GM06990 (cell line): ENCODE results near the gene CHCT1.

Experiments used
- DNase-seq: peaks from one replicate; pipeline ENCODE4 v3.0.0-alpha.2; 2011; ENCODE audit not compliant: insufficient read length; ENCODE audit errors: extremely low read depth
- H3K27me3 ChIP-seq: replicated peaks from 2 replicates; pipeline ENCODE4 v1.6.0; 2011; ENCODE audit warnings: low read length; ENCODE audit not compliant: control insufficient read depth, insufficient read depth
- H3K36me3 ChIP-seq: 2 replicates; pipeline ENCODE4 v1.5.1; 2011; ENCODE audit warnings: low read length; ENCODE audit not compliant: control insufficient read depth, insufficient read depth
- H3K4me3 ChIP-seq: replicated peaks from 2 replicates; pipeline ENCODE4 v1.5.1; 2011; ENCODE audit warnings: low read depth, mild to moderate bottlenecking, control low read depth, low read length
- CTCF ChIP-seq: IDR thresholded peaks from 2 replicates; pipeline ENCODE4 v1.5.1; 2011; ENCODE audit warnings: low read length, control low read depth, mild to moderate bottlenecking, inconsistent platforms; ENCODE audit not compliant: insufficient read depth, poor library complexity, severe bottlenecking

The CHCT1 gene

DNA sequence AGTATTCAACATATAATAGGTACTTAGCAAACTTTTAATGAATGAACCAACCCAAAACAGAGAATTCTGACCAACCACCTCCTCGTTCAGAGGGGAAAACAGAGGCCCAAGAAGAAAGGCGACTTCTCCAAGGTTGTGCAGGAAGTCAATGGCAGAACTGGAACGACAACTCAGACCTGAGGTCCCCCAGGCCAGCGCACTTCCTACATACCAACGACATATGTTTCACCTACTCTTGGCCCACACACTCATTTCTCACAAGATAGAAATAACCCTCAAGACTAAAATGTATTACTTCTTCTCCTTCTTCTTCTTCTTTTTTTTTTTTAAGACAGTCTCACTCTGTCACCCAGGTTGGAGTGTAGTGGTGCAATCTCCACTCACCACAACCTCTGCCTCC lies 14.4 kb downstream of the CHCT1 start:
- Histone ChIP-seq H3K36me3 (no peaks in the 10 kb centered on the region), H3K4me3 (no peak overlapping the region), H3K27me3 (no peaks in the 10 kb centered on the region)
- DNase-seq, result no peak
- TF ChIP-seq CTCF, result no peak

DNA sequence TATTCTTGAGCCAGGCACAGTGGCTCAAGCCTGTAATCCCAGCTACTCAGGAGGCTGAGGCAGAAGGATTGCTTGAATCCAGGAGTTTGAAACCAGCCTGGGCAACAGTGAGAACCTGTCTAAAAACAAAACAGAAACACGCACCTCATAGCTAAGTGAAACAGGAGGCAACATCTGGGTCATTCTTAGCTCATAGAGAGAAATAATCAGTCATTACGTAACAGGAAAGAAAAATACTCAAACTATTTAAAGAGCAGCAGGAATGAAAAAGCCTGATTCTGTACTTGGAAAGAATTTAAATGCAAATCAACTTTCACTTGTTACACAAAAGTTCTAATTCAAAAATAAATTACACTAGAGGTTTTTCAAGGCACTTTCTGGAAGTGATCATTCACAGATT lies 17.2 kb downstream of the CHCT1 start:
- no peak for TF ChIP-seq CTCF
- no peak for DNase-seq
- Histone ChIP-seq H3K4me3 (no peak overlapping the region), H3K27me3 (no peaks in the 10 kb centered on the region), H3K36me3 (no peaks in the 10 kb centered on the region)

GRCh38 chr17:60442271-60443173 lies 20.2 kb downstream of the CHCT1 start:
- no peak for DNase-seq
- no peak overlapping the region for H3K4me3 ChIP-seq
- peaks cover 1% of the 10 kb centered on the region for H3K36me3 ChIP-seq
- TF ChIP-seq CTCF, result no peak
- H3K27me3 ChIP-seq, result no peaks in the 10 kb centered on the region

- TF ChIP-seq CTCF, result no peak
- Histone ChIP-seq H3K36me3 (peaks cover 1% of the 10 kb centered on the region), H3K27me3 (no peaks in the 10 kb centered on the region), H3K4me3 (no peak overlapping the region)
- no peak for DNase-seq
These were observed 21.4 kb downstream of the CHCT1 start for GRCh38 chr17:60443713-60444112.

- no peak for TF ChIP-seq CTCF
- Histone ChIP-seq H3K4me3 (no peak overlapping the region), H3K27me3 (no peaks in the 10 kb centered on the region), H3K36me3 (peaks cover 1% of the 10 kb centered on the region)
- no peak for DNase-seq
These were observed 22.9 kb downstream of the CHCT1 start for GRCh38 chr17:60445144-60445543.

DNA sequence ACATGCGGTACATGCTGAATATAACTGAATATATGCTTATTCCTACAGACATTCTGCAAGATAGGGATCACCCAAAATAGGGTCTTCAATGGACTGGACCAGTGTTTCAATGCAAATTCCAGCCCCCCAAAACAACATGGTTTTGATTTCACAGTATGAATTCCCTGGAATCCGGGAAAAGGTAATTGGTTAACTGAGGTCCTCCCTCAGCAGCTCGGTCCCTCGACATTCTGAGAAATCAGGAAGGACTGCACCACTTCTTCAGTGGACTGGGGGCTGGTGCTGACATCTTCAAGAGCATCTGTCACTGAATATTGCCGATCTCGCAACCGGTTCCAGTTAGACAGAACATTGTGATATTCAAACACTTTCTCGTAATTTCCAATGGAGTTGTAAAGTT lies 25.1 kb downstream of the CHCT1 start:
- no peak for DNase-seq
- Histone ChIP-seq H3K27me3 (no peaks in the 10 kb centered on the region), H3K4me3 (no peak overlapping the region), H3K36me3 (peaks cover 1% of the 10 kb centered on the region)
- no peak for TF ChIP-seq CTCF
